Loucy (cell line): Measurements from ENCODE around the gene PSORS1C2.

Source experiments
- H2AFZ ChIP-seq: fragments of 200-600 bp; sonication (generic); 2 replicates; pipeline ENCODE4 v1.6.0; 2016; ENCODE audit warnings: antibody characterized with exemption, mild to moderate bottlenecking, low read length, moderate library complexity
- H3F3A ChIP-seq: fragments of 200-600 bp; 2 replicates; pipeline ENCODE4 v1.6.0; 2016; ENCODE audit warnings: antibody characterized with exemption, low read depth, mild to moderate bottlenecking
- H3K27me3 ChIP-seq: fragments of 200-600 bp; sonication (generic); 2 replicates; pipeline ENCODE4 v1.6.1; 2014; ENCODE audit warnings: low read length, mild to moderate bottlenecking; ENCODE audit not compliant: insufficient read depth, poor library complexity, severe bottlenecking
- H3K36me3 ChIP-seq: fragments of 200-600 bp; sonication (generic); 2 replicates; pipeline ENCODE4 v1.6.1; 2016; ENCODE audit warnings: low read length; ENCODE audit not compliant: insufficient read depth
- H3K4me1 ChIP-seq: fragments of 200-600 bp; sonication (generic); 2 replicates; pipeline ENCODE4 v1.5.1; 2014; ENCODE audit warnings: low read length, mild to moderate bottlenecking; ENCODE audit not compliant: insufficient read depth, poor library complexity, severe bottlenecking
- H3K4me2 ChIP-seq: fragments of 200-600 bp; sonication (generic); 2 replicates; pipeline ENCODE4 v1.6.0; 2014; ENCODE audit warnings: antibody characterized with exemption, low read length, low read depth, mild to moderate bottlenecking; ENCODE audit not compliant: poor library complexity, severe bottlenecking
- H3K4me3 ChIP-seq: fragments of 200-600 bp; sonication (generic); 2 replicates; pipeline ENCODE4 v1.5.1; 2014; ENCODE audit warnings: low read length, mild to moderate bottlenecking, mixed read lengths; ENCODE audit not compliant: poor library complexity, severe bottlenecking
- H3K79me2 ChIP-seq: fragments of 200-600 bp; sonication (generic); 2 replicates; pipeline ENCODE4 v1.6.1; 2014; ENCODE audit warnings: low read length; ENCODE audit not compliant: insufficient read depth
- H3K9ac ChIP-seq: fragments of 200-600 bp; sonication (generic); 2 replicates; pipeline ENCODE4 v1.6.0; 2014; ENCODE audit warnings: mild to moderate bottlenecking, low read depth, low read length, moderate library complexity; ENCODE audit not compliant: poor library complexity, severe bottlenecking
- H3K9me2 ChIP-seq: fragments of 200-600 bp; sonication (generic); replicated peaks from 2 replicates; pipeline ENCODE4 v1.6.1; 2016; ENCODE audit warnings: low read depth, low read length, mixed read lengths
- H3K9me3 ChIP-seq: fragments of 200-600 bp; sonication (generic); 2 replicates; pipeline ENCODE4 v1.6.1; 2014; ENCODE audit warnings: mild to moderate bottlenecking, antibody characterized with exemption, low read length, low read depth; ENCODE audit not compliant: insufficient read depth
- H4K20me1 ChIP-seq: fragments of 200-600 bp; sonication (generic); 2 replicates; pipeline ENCODE4 v1.6.0; 2014; ENCODE audit warnings: antibody characterized with exemption, low read length, mild to moderate bottlenecking; ENCODE audit not compliant: insufficient read depth, poor library complexity, severe bottlenecking
- CTCF ChIP-seq: fragments of 200-600 bp; sonication (generic); conservative IDR thresholded peaks from 2 replicates; pipeline ENCODE4 v1.5.1; 2014; ENCODE audit warnings: mild to moderate bottlenecking, antibody characterized with exemption, low read length
- EZH2phosphoT487 ChIP-seq: fragments of 200-600 bp; IDR thresholded peaks from 2 replicates; pipeline ENCODE4 v1.6.1; 2018; ENCODE audit warnings: antibody characterized with exemption, mild to moderate bottlenecking, moderate library complexity, borderline replicate concordance

The PSORS1C2 gene

GRCh38 chr6:31156641-31157040 is 17.8 kb upstream of the PSORS1C2 start:
- H3F3A ChIP-seq = no peaks in the 10 kb centered on the region

GRCh38 chr6:31154436-31154835 is 15.6 kb upstream of the PSORS1C2 start:
- no peak for TF ChIP-seq EZH2phosphoT487
- TF ChIP-seq CTCF = no peak
- Histone ChIP-seq H4K20me1 (peaks cover under 1% of the 10 kb centered on the region), H3K27me3 (no peaks in the 10 kb centered on the region), H3K4me1 (peaks cover 15% of the 10 kb centered on the region), H3K9me3 (no peaks in the 10 kb centered on the region), H3K9me2 (no peaks in the 10 kb centered on the region), H2AFZ (no peak overlapping the region), H3K36me3 (no peaks in the 10 kb centered on the region), H3K4me2 (no peak overlapping the region), H3F3A (no peaks in the 10 kb centered on the region), H3K9ac (no peak overlapping the region), H3K79me2 (peaks cover 21% of the 10 kb centered on the region), H3K4me3 (no peak overlapping the region)

More at GRCh38 chr6:31156641-31157040, 17.8 kb upstream of the PSORS1C2 start:
- peaks cover 7% of the 10 kb centered on the region for H4K20me1 ChIP-seq
- H3K4me3 ChIP-seq = peak overlapping the region; percentile 89
- H3K9ac ChIP-seq = peak overlapping the region; percentile 79
- no peaks in the 10 kb centered on the region for H3K9me3 ChIP-seq
- no peak overlapping the region for H2AFZ ChIP-seq
- H3K4me1 ChIP-seq = peaks cover 30% of the 10 kb centered on the region
- H3K79me2 ChIP-seq = peaks cover 43% of the 10 kb centered on the region
- no peaks in the 10 kb centered on the region for H3K27me3 ChIP-seq
- TF ChIP-seq CTCF (no peak), EZH2phosphoT487 (no peak)
- H3K36me3 ChIP-seq = no peaks in the 10 kb centered on the region; the same call in 1 of the 2 replicates
- H3K9me2 ChIP-seq = no peaks in the 10 kb centered on the region
- H3K4me2 ChIP-seq = peak overlapping the region; percentile 85

GRCh38 chr6:31152781-31153180 is 13.9 kb upstream of the PSORS1C2 start:
- no peak overlapping the region for H3K9ac ChIP-seq
- H3K9me3 ChIP-seq = no peaks in the 10 kb centered on the region
- H3K9me2 ChIP-seq = no peaks in the 10 kb centered on the region
- peaks cover 14% of the 10 kb centered on the region for H3K4me1 ChIP-seq
- H3K27me3 ChIP-seq = no peaks in the 10 kb centered on the region
- H2AFZ ChIP-seq = no peak overlapping the region
- no peaks in the 10 kb centered on the region for H3K36me3 ChIP-seq
- no peak overlapping the region for H3K4me3 ChIP-seq
- TF ChIP-seq CTCF (no peak), EZH2phosphoT487 (no peak)
- no peaks in the 10 kb centered on the region for H3F3A ChIP-seq
- H3K79me2 ChIP-seq = peaks cover 12% of the 10 kb centered on the region; the same call in 1 of the 2 replicates
- H3K4me2 ChIP-seq = no peak overlapping the region
- H4K20me1 ChIP-seq = no peaks in the 10 kb centered on the region
